HG02938 (cell line): Measurements from ENCODE around the gene FSTL3.

Experiments used
- ATAC-seq: cut with Tn5 transposase; IDR thresholded peaks from one replicate; pipeline ENCODE4 v1.9.1; 2021; ENCODE audit warnings: mild to moderate bottlenecking, moderate library complexity; ENCODE audit not compliant: unreplicated experiment

Gene FSTL3

GRCh38 chr19:732148-733069 is 56.2 kb downstream of the FSTL3 start:
- ATAC-seq = no peak
